ENCODE measurements around the gene TBC1D1.

GRCh38 chr4:38085751-38086150 lies 194.9 kb downstream of the TBC1D1 start:
- no peak for TF ChIP-seq EZH2 (IDR thresholded peaks at IDR 0.05; ENCODE audit: low read length)
- no peak for TF ChIP-seq CTCF (optimal IDR thresholded peaks at IDR 0.05 in 1 of 3, IDR thresholded peaks at IDR 0.05 in 1 of 3, conservative IDR thresholded peaks at IDR 0.05 in 1 of 3; ENCODE audit: extremely low read depth in 1 of 3, insufficient read depth in 2 of 3, low read length in 3 of 3)

Data from keratinocyte (primary cell).